CD14-positive monocyte (primary cell): Measurements from ENCODE around the gene GLTP. TPM values are rescaled to one million over a fixed set of nuclear protein-coding genes. Genes with fewer than 3 reads are reported as not detected.
A peak's percentile ranks its signal among the peaks of the same experiment; 100 is the strongest.

Source experiments
- DNase-seq, 3 donors: peaks; one replicate each; pipeline ENCODE4 v3.0.0-alpha.2; 2011 to 2022
- H2AFZ ChIP-seq: 2 replicates; pipeline ENCODE4 v1.6.0; 2012; ENCODE audit warnings: mild to moderate bottlenecking, low read depth, low read length, inconsistent platforms; ENCODE audit not compliant: insufficient read depth, poor library complexity, severe bottlenecking
- H3K27ac ChIP-seq, 2 donors: 1 replicate in 1 of 2; 2 replicates in 1 of 2; pipeline ENCODE4 v1.5.1; 2012 to 2013; ENCODE audit warnings: low read length in 2 of 2, control low read depth in 1 of 2, inconsistent platforms in 1 of 2, low read depth in 1 of 2, mild to moderate bottlenecking in 1 of 2
- H3K27me3 ChIP-seq, 2 donors: one replicate each; pipeline versions ENCODE4 v1.6.0 to v1.6.1; 2011 to 2013; ENCODE audit warnings: low read length in 2 of 2; ENCODE audit not compliant: control insufficient read depth in 2 of 2, insufficient read depth in 2 of 2
- H3K36me3 ChIP-seq, 2 donors: replicated peaks in 1 of 2; 1 replicate in 1 of 2; 2 replicates in 1 of 2; pipeline versions ENCODE4 v1.5.1 to v1.6.1; 2012 to 2013; ENCODE audit warnings: low read length in 2 of 2, control low read depth in 1 of 2, inconsistent platforms in 1 of 2, mild to moderate bottlenecking in 1 of 2; ENCODE audit not compliant: insufficient read depth in 2 of 2, control insufficient read depth in 1 of 2
- H3K4me1 ChIP-seq, 2 donors: 1 replicate in 1 of 2; 2 replicates in 1 of 2; pipeline versions ENCODE4 v1.5.1 to v1.6.1; 2012 to 2013; ENCODE audit warnings: low read length in 2 of 2, control low read depth in 1 of 2, inconsistent platforms in 1 of 2, mild to moderate bottlenecking in 1 of 2, moderate library complexity in 1 of 2; ENCODE audit not compliant: insufficient read depth in 2 of 2, control insufficient read depth in 1 of 2
- H3K4me2 ChIP-seq: replicated peaks from 2 replicates; pipeline ENCODE3; 2012; ENCODE audit warnings: low read length, moderate library complexity, mild to moderate bottlenecking; ENCODE audit not compliant: poor library complexity, severe bottlenecking; ENCODE audit errors: extremely low read depth
- H3K4me3 ChIP-seq, 3 experiments: fragments of 200-600 bp in 1 of 3; sonication (generic) in 1 of 3; replicated peaks in 1 of 3; 1 replicate in 2 of 3; 2 replicates in 1 of 3; pipeline ENCODE4 v1.5.1; 2011 to 2013; ENCODE audit warnings: low read length in 3 of 3, mild to moderate bottlenecking in 3 of 3, control low read depth in 2 of 3, low read depth in 2 of 3, inconsistent platforms in 1 of 3, moderate library complexity in 1 of 3
- H3K79me2 ChIP-seq: 2 replicates; pipeline ENCODE4 v1.6.0; 2012; ENCODE audit warnings: mild to moderate bottlenecking, control low read depth, inconsistent platforms, low read length, moderate library complexity; ENCODE audit not compliant: insufficient read depth
- H3K9ac ChIP-seq: 2 replicates; pipeline ENCODE4 v1.6.0; 2017; ENCODE audit warnings: low read length, mild to moderate bottlenecking; ENCODE audit not compliant: insufficient read depth, poor library complexity, severe bottlenecking
- H3K9me3 ChIP-seq, 2 donors: replicated peaks in 1 of 2; 1 replicate in 1 of 2; 2 replicates in 1 of 2; pipeline versions ENCODE4 v1.5.1 to v1.6.1; 2012 to 2013; ENCODE audit warnings: low read length in 2 of 2, control low read depth in 1 of 2; ENCODE audit not compliant: control insufficient read depth in 1 of 2, insufficient read depth in 1 of 2
- H4K20me1 ChIP-seq: 2 replicates; pipeline ENCODE4 v1.6.0; 2012; ENCODE audit warnings: mild to moderate bottlenecking, low read length, control low read depth, moderate library complexity; ENCODE audit not compliant: insufficient read depth
- H3K27ac Mint-ChIP-seq, 7 donors: one replicate each; pipeline ENCODE4 v1.8.0; 2020; ENCODE audit warnings: mild to moderate bottlenecking in 7 of 7, mixed read lengths in 7 of 7, moderate library complexity in 6 of 7, inconsistent platforms in 2 of 7
- H3K27me3 Mint-ChIP-seq, 3 donors: one replicate each; pipeline ENCODE4 v1.8.0; 2021 to 2022; ENCODE audit warnings: low read depth in 3 of 3, mild to moderate bottlenecking in 3 of 3, mixed read lengths in 3 of 3, moderate library complexity in 3 of 3, inconsistent platforms in 1 of 3
- H3K36me3 Mint-ChIP-seq, 2 donors: one replicate each; pipeline ENCODE4 v1.8.0; 2020; ENCODE audit warnings: mixed read lengths in 2 of 2, inconsistent platforms in 1 of 2, mild to moderate bottlenecking in 1 of 2
- H3K4me1 Mint-ChIP-seq: one replicate; pipeline ENCODE4 v1.8.0; 2020; ENCODE audit warnings: mild to moderate bottlenecking, mixed read lengths
- H3K4me3 Mint-ChIP-seq, 2 donors: one replicate each; pipeline ENCODE4 v1.8.0; 2020; ENCODE audit warnings: mild to moderate bottlenecking in 2 of 2, mixed read lengths in 2 of 2, moderate library complexity in 1 of 2
- H3K9me3 Mint-ChIP-seq, 7 donors: one replicate each; pipeline ENCODE4 v1.8.0; 2020 to 2022; ENCODE audit warnings: mixed read lengths in 7 of 7, mild to moderate bottlenecking in 6 of 7, moderate library complexity in 6 of 7, inconsistent platforms in 2 of 7
- CTCF ChIP-seq: fragments of 200-600 bp; IDR thresholded peaks from one replicate; pipeline ENCODE4 v1.8.0; 2022; ENCODE audit warnings: antibody characterized with exemption, mild to moderate bottlenecking
- WGBS: methylation state at CpG from one replicate; pipeline ENCODE4 v1.1.5; 2013; ENCODE audit warnings: missing lambda C conversion rate; ENCODE audit not compliant: insufficient coverage; 5-methylcytosine and 5-hydroxymethylcytosine counted together
- intact Hi-C, 2 donors: fragments of 100-400 bp; cut with micrococcal nuclease; formaldehyde crosslinking; loops; one replicate each; pipeline versions ENCODE4 v1.15.0 to v1.15.1; 2023
- polyA plus RNA-seq, 3 donors: library from polyadenylated mRNA; depleted of rRNA in 1 of 3; unstranded in 2 of 3; stranded (reverse) in 1 of 3; fragments of 300-500 nt in 2 of 3; fragments of >200 nt in 1 of 3; fragmentation: Illumina TruSeq in 2 of 3; gene quantifications; 1 replicate in 2 of 3; 2 replicates in 1 of 3; pipeline ENCODE4 v1.2.3, GENCODE V29; 2012 to 2021

Gene GLTP
- polyA plus RNA-seq, 3 donors, result 46.2 to 65.9 (median 51.7) TPM

GRCh38 chr12:109815225-109815624, 65.1 kb downstream of the GLTP start:
- no peaks in the 10 kb centered on the region for H4K20me1 ChIP-seq
- H3K27me3 ChIP-seq, result no peaks in the 10 kb centered on the region
- Mint-ChIP-seq H3K9me3 (no peaks in the 10 kb centered on the region), H3K4me3 (no peak overlapping the region), H3K4me1 (peaks cover 20% of the 10 kb centered on the region), H3K27ac (peak overlapping the region in 1 of 7 donors; percentile 17), H3K27me3 (peaks cover 6 to 11% (median 10%) of the 10 kb centered on the region in 3 donors), H3K36me3 (peaks cover 0 to 2% of the 10 kb centered on the region in 2 donors)
- H3K4me2 ChIP-seq, result no peak overlapping the region
- H2AFZ ChIP-seq, result no peak overlapping the region
- H3K9ac ChIP-seq, result no peak overlapping the region
- DNase-seq, result no peak
- 91% methylated on average over 4 of the region's 4 CpGs for WGBS
- no peak for TF ChIP-seq CTCF
- H3K36me3 ChIP-seq, result no peaks in the 10 kb centered on the region
- H3K9me3 ChIP-seq, result no peaks in the 10 kb centered on the region
- no peaks in the 10 kb centered on the region for H3K79me2 ChIP-seq
- H3K4me3 ChIP-seq, result no peak overlapping the region
- intact Hi-C loops, result no loop called here
- no peak overlapping the region for H3K27ac ChIP-seq
- H3K4me1 ChIP-seq, result peaks cover 15 to 19% of the 10 kb centered on the region in 2 donors

- Histone ChIP-seq H4K20me1 (no peaks in the 10 kb centered on the region), H3K4me3 (no peak overlapping the region), H3K9ac (no peak overlapping the region), H3K4me1 (peaks cover 15 to 19% of the 10 kb centered on the region in 2 donors), H3K9me3 (no peaks in the 10 kb centered on the region), H3K27ac (no peak overlapping the region), H3K79me2 (no peaks in the 10 kb centered on the region), H3K36me3 (no peaks in the 10 kb centered on the region), H3K4me2 (no peak overlapping the region), H2AFZ (no peak overlapping the region), H3K27me3 (no peaks in the 10 kb centered on the region)
- Mint-ChIP-seq H3K4me3 (no peak overlapping the region), H3K27me3 (peaks cover 6 to 11% (median 8%) of the 10 kb centered on the region in 3 donors), H3K27ac (no peak overlapping the region), H3K9me3 (no peaks in the 10 kb centered on the region), H3K36me3 (peaks cover 0 to 2% of the 10 kb centered on the region in 2 donors), H3K4me1 (peaks cover 20% of the 10 kb centered on the region)
- no peak for TF ChIP-seq CTCF
- intact Hi-C loops, result no loop called here
- 67% methylated on average over 15 of the region's 20 CpGs for WGBS
- DNase-seq, result no peak
Observed at GRCh38 chr12:109814600-109815150, 65.7 kb downstream of the GLTP start.
